CD4-positive, CD25-positive, alpha-beta regulatory T cell (primary cell): Measurements from ENCODE around the gene LRCOL1. TPM values are rescaled to one million over a fixed set of nuclear protein-coding genes. Genes with fewer than 3 reads are reported as not detected.

ENCODE experiments used
- ATAC-seq, 2 donors: fragments of 150-1000 bp; cut with Tn5 transposase; one replicate each; pipeline ENCODE4 v1.10.0; 2021; ENCODE audit warnings: low read depth in 2 of 2, moderate number of reproducible peaks in 2 of 2, moderate library complexity in 1 of 2
- DNase-seq, 3 donors: peaks; one replicate each; pipeline versions ENCODE4 v3.0.0 to v3.0.0-alpha.2; 2012 to 2022; ENCODE audit warnings: mixed read lengths in 1 of 3
- H3K27ac ChIP-seq: one replicate; pipeline ENCODE4 v1.7.0; 2013; ENCODE audit warnings: mild to moderate bottlenecking, low read length; ENCODE audit not compliant: insufficient read depth, poor library complexity, severe bottlenecking
- H3K27me3 ChIP-seq: one replicate; pipeline ENCODE4 v1.7.0; 2013; ENCODE audit warnings: low read length; ENCODE audit not compliant: control insufficient read depth, insufficient read depth
- H3K36me3 ChIP-seq: one replicate; pipeline ENCODE4 v1.7.0; 2013; ENCODE audit warnings: mild to moderate bottlenecking, low read length, moderate library complexity; ENCODE audit not compliant: control insufficient read depth, insufficient read depth
- H3K4me1 ChIP-seq: 2 replicates; pipeline ENCODE4 v1.7.0; 2013; ENCODE audit warnings: mild to moderate bottlenecking, low read length; ENCODE audit not compliant: insufficient read depth, control insufficient read depth, poor library complexity, severe bottlenecking
- H3K4me3 ChIP-seq: one replicate; pipeline ENCODE4 v1.7.0; 2013; ENCODE audit warnings: low read depth, mild to moderate bottlenecking, low read length, moderate library complexity
- H3K9me3 ChIP-seq, 2 experiments: 1 replicate in 1 of 2; 2 replicates in 1 of 2; pipeline ENCODE4 v1.7.0; 2013; ENCODE audit warnings: low read length in 2 of 2, mild to moderate bottlenecking in 1 of 2, moderate library complexity in 1 of 2; ENCODE audit not compliant: control insufficient read depth in 2 of 2
- H3K27ac Mint-ChIP-seq, 3 donors: one replicate each; pipeline ENCODE4 v1.8.0; 2020 to 2022; ENCODE audit warnings: mild to moderate bottlenecking in 3 of 3, mixed read lengths in 3 of 3, moderate library complexity in 2 of 3
- H3K27me3 Mint-ChIP-seq: one replicate; pipeline ENCODE4 v1.8.0; 2022; ENCODE audit warnings: mild to moderate bottlenecking, mixed read lengths
- H3K36me3 Mint-ChIP-seq: one replicate; pipeline ENCODE4 v1.8.0; 2020; ENCODE audit warnings: mixed read lengths
- H3K4me1 Mint-ChIP-seq, 4 donors: one replicate each; pipeline ENCODE4 v1.8.0; 2020 to 2022; ENCODE audit warnings: mixed read lengths in 4 of 4, mild to moderate bottlenecking in 1 of 4
- H3K4me3 Mint-ChIP-seq, 4 donors: one replicate each; pipeline ENCODE4 v1.8.0; 2020 to 2022; ENCODE audit warnings: mild to moderate bottlenecking in 4 of 4, mixed read lengths in 4 of 4, moderate library complexity in 3 of 4
- H3K9me3 Mint-ChIP-seq, 7 donors: one replicate each; pipeline ENCODE4 v1.8.0; 2020 to 2022; ENCODE audit warnings: mixed read lengths in 7 of 7, mild to moderate bottlenecking in 3 of 7, moderate library complexity in 2 of 7
- polyA plus RNA-seq, 4 donors: library from polyadenylated mRNA; unstranded; fragments of 300-500 nt; fragmentation: Illumina TruSeq; gene quantifications; one replicate each; pipeline ENCODE4 v1.2.3, GENCODE V29; 2021
- total RNA-seq: library from RNA; stranded (reverse); gene quantifications from one replicate; pipeline ENCODE4 v1.2.3, GENCODE V29; 2022

Gene LRCOL1
- total and polyA plus RNA-seq, 5 donors from 2014 or later = not detected

DNA sequence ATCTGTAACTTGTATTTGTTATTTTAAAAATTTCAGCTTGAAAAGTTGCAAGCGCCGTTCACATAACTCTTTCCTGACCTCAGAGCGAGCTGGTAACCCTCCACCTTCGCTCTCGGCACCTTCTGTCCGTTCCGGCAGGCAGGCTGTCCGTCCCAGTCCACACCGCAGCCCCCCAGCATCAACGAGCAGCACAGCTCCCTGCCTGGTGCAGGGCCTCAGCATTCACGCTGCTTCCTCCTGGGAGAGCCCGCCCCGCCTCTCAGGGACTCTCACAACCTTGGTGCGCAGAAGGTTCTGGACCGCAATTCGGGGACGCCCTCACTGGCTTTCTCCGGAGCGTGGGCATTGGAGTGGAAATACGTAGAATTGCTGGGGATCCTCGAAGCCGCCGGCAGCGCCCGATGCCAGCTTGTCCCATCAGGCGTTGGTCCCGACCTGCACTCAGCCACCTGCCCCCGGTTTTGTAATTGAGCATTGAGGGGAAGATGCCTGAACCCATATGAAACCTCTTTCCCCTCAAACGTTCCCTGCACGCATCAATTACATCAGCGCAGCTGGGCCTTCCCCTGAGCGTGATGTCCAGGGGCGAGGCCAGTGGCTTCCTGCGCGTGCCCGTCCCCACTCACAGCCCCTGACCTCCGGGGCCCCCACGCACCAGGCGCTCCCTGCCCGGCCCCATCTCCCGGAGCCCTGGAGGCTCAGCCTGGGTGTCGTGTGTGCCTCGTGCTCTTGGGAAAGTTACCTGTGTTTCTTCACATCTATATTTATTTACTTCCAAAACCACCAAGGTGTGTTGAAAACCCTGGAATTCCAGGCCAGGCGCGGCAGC lies 19.1 kb downstream of the LRCOL1 start:
- no peak overlapping the region for H3K4me3 ChIP-seq
- Mint-ChIP-seq H3K27me3 (no peaks in the 10 kb centered on the region), H3K4me3 (no peak overlapping the region), H3K9me3 (peaks cover 0 to 2% (median 0%) of the 10 kb centered on the region in 7 donors), H3K27ac (no peak overlapping the region), H3K36me3 (no peaks in the 10 kb centered on the region), H3K4me1 (peaks cover 0 to 4% (median 1%) of the 10 kb centered on the region in 4 donors)
- H3K9me3 ChIP-seq = no peaks in the 10 kb centered on the region
- H3K4me1 ChIP-seq = no peaks in the 10 kb centered on the region
- no peaks in the 10 kb centered on the region for H3K36me3 ChIP-seq
- no peak overlapping the region for H3K27ac ChIP-seq
- no peak for DNase-seq
- no peaks in the 10 kb centered on the region for H3K27me3 ChIP-seq
- ATAC-seq = no peak

- Mint-ChIP-seq H3K27me3 (no peaks in the 10 kb centered on the region), H3K27ac (no peak overlapping the region), H3K36me3 (no peaks in the 10 kb centered on the region), H3K4me1 (peaks cover 0 to 4% (median 1%) of the 10 kb centered on the region in 4 donors), H3K9me3 (peaks cover 0 to 2% (median 0%) of the 10 kb centered on the region in 7 donors), H3K4me3 (no peak overlapping the region)
- Histone ChIP-seq H3K4me1 (no peaks in the 10 kb centered on the region), H3K27me3 (no peaks in the 10 kb centered on the region), H3K27ac (no peak overlapping the region), H3K4me3 (no peak overlapping the region), H3K36me3 (no peaks in the 10 kb centered on the region), H3K9me3 (no peaks in the 10 kb centered on the region)
- DNase-seq = no peak
- ATAC-seq = no peak
Observed at GRCh38 chr12:132588821-132589669, 21.3 kb downstream of the LRCOL1 start.

DNA sequence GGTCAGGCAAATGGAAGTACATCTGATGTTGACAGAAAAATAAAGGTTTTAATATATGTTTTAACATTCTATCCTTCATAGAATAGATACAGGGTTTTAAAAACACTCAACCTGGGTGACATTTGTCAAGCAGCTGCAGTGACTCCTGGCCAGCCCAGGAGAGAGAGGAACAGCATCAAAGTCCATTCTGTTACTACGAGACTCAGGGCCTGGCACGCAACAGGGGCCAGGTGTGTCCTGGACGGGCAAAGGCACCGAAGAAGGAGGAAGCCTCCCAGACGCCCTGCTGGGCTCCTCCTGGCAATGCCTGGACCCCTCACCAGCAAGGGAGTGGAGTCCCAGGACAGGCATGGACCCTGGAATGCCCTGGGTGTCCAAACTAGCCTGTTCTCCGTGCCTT lies 22.1 kb downstream of the LRCOL1 start:
- Histone ChIP-seq H3K36me3 (no peaks in the 10 kb centered on the region), H3K4me1 (no peaks in the 10 kb centered on the region), H3K4me3 (no peak overlapping the region), H3K9me3 (no peaks in the 10 kb centered on the region), H3K27ac (no peak overlapping the region), H3K27me3 (no peaks in the 10 kb centered on the region)
- Mint-ChIP-seq H3K27me3 (no peaks in the 10 kb centered on the region), H3K36me3 (peaks cover 4% of the 10 kb centered on the region), H3K27ac (no peak overlapping the region), H3K4me1 (no peaks in the 10 kb centered on the region), H3K4me3 (peak overlapping the region in 1 of 4 donors; percentile 21), H3K9me3 (peaks cover 0 to 1% (median 0%) of the 10 kb centered on the region in 7 donors)
- ATAC-seq (no peak), DNase-seq (no peak)

- H3K4me3 Mint-ChIP-seq = peak overlapping the region in 1 of 4 donors; percentile 21
- no peak overlapping the region for H3K27ac Mint-ChIP-seq
Observed at GRCh38 chr12:132587781-132588180, 22.6 kb downstream of the LRCOL1 start.

GRCh38 chr12:132586929-132587328 lies 23.5 kb downstream of the LRCOL1 start:
- H3K27me3 Mint-ChIP-seq = no peaks in the 10 kb centered on the region
- ATAC-seq = no peak
- H3K36me3 ChIP-seq = no peaks in the 10 kb centered on the region
- H3K9me3 Mint-ChIP-seq = peaks cover 0 to 1% (median 0%) of the 10 kb centered on the region in 7 donors
- H3K27ac Mint-ChIP-seq = no peak overlapping the region
- H3K4me1 Mint-ChIP-seq = no peaks in the 10 kb centered on the region
- no peak overlapping the region for H3K27ac ChIP-seq
- H3K4me3 Mint-ChIP-seq = no peak overlapping the region
- H3K36me3 Mint-ChIP-seq = peaks cover 4% of the 10 kb centered on the region
- no peak for DNase-seq
- no peaks in the 10 kb centered on the region for H3K4me1 ChIP-seq
- no peak overlapping the region for H3K4me3 ChIP-seq
- no peaks in the 10 kb centered on the region for H3K9me3 ChIP-seq
- no peaks in the 10 kb centered on the region for H3K27me3 ChIP-seq

More at GRCh38 chr12:132587781-132588180, 22.6 kb downstream of the LRCOL1 start:
- Histone ChIP-seq H3K4me3 (no peak overlapping the region), H3K9me3 (no peaks in the 10 kb centered on the region), H3K36me3 (no peaks in the 10 kb centered on the region), H3K27ac (no peak overlapping the region), H3K27me3 (no peaks in the 10 kb centered on the region), H3K4me1 (no peaks in the 10 kb centered on the region)
- Mint-ChIP-seq H3K9me3 (peaks cover 0 to 1% (median 0%) of the 10 kb centered on the region in 7 donors), H3K36me3 (peaks cover 4% of the 10 kb centered on the region), H3K27me3 (no peaks in the 10 kb centered on the region), H3K4me1 (no peaks in the 10 kb centered on the region)
- DNase-seq (no peak), ATAC-seq (no peak)

GRCh38 chr12:132585177-132585576 lies 25.2 kb downstream of the LRCOL1 start:
- H3K4me1 Mint-ChIP-seq = no peaks in the 10 kb centered on the region
- Histone ChIP-seq H3K27ac (no peak overlapping the region), H3K27me3 (no peaks in the 10 kb centered on the region), H3K4me1 (no peaks in the 10 kb centered on the region), H3K9me3 (no peaks in the 10 kb centered on the region), H3K36me3 (no peaks in the 10 kb centered on the region), H3K4me3 (no peak overlapping the region)
- peaks cover 0 to 1% (median 0%) of the 10 kb centered on the region in 7 donors for H3K9me3 Mint-ChIP-seq
- H3K27me3 Mint-ChIP-seq = no peaks in the 10 kb centered on the region
- peaks cover 4% of the 10 kb centered on the region for H3K36me3 Mint-ChIP-seq
- DNase-seq (no peak), ATAC-seq (no peak)
- H3K27ac Mint-ChIP-seq = no peak overlapping the region
- no peak overlapping the region for H3K4me3 Mint-ChIP-seq

DNA sequence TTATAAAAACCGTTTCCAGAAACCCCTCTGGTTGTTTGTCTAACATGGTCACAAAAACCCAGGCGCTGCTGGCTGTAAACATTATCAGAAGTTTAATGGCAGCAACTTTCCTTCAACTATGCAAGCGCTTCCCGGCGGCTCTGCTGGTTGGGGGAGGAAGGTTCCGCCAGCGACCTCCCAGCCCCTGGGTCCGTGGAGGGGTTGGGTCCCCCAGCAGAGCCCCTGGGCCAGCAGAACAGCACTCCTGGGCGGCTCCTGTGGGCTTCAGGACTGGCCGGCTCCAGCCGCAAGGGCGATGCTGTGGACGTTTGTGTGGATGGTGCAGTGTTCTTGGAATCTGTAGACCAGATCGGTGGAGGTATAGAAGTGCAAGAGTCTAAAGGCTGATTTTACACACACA lies 26.0 kb downstream of the LRCOL1 start:
- no peak for ATAC-seq
- peaks cover 0 to 1% (median 0%) of the 10 kb centered on the region in 7 donors for H3K9me3 Mint-ChIP-seq
- DNase-seq = no peak
- H3K36me3 ChIP-seq = peaks cover 4% of the 10 kb centered on the region
- no peaks in the 10 kb centered on the region for H3K27me3 Mint-ChIP-seq
- no peaks in the 10 kb centered on the region for H3K27me3 ChIP-seq
- no peaks in the 10 kb centered on the region for H3K4me1 ChIP-seq
- no peaks in the 10 kb centered on the region for H3K9me3 ChIP-seq
- H3K27ac ChIP-seq = no peak overlapping the region
- H3K36me3 Mint-ChIP-seq = peaks cover 7% of the 10 kb centered on the region
- no peak overlapping the region for H3K4me3 Mint-ChIP-seq
- no peaks in the 10 kb centered on the region for H3K4me1 Mint-ChIP-seq
- H3K27ac Mint-ChIP-seq = no peak overlapping the region
- no peak overlapping the region for H3K4me3 ChIP-seq
